Liver (tissue), 3 donors: Measurements from ENCODE around the gene DLGAP5.

Experiments
- CTCF ChIP-seq: fragments of 150-350 bp; IDR thresholded peaks from 2 replicates; pipeline ENCODE4 v1.5.1; 2017; ENCODE audit warnings: improper control_type of control experiment, low read depth, low read length; ENCODE audit not compliant: missing input control
- EGR1 ChIP-seq, 2 donors: IDR thresholded peaks; 2 replicates each; pipeline ENCODE4 v1.6.1; 2016 to 2018; ENCODE audit warnings: antibody characterized with exemption in 2 of 2, low read depth in 2 of 2
- FOXA2 ChIP-seq: IDR thresholded peaks from 2 replicates; pipeline ENCODE4 v1.6.1; 2016; ENCODE audit warnings: antibody characterized with exemption
- GABPA ChIP-seq, 2 donors: IDR thresholded peaks in 1 of 2; conservative IDR thresholded peaks in 1 of 2; 2 replicates each; pipeline ENCODE4 v1.6.1; 2016; ENCODE audit warnings: antibody characterized with exemption in 2 of 2, mild to moderate bottlenecking in 1 of 2, moderate library complexity in 1 of 2
- HNF4A ChIP-seq, 2 donors: conservative IDR thresholded peaks; 2 replicates each; pipeline ENCODE4 v1.6.1; 2016; ENCODE audit warnings: antibody characterized with exemption in 2 of 2, mild to moderate bottlenecking in 2 of 2
- JUND ChIP-seq, 2 donors: IDR thresholded peaks; 2 replicates each; pipeline ENCODE4 v1.6.1; 2016; ENCODE audit warnings: antibody characterized with exemption in 2 of 2
- MAX ChIP-seq: IDR thresholded peaks from 2 replicates; pipeline ENCODE4 v1.6.1; 2016; ENCODE audit warnings: antibody characterized with exemption
- RAD21 ChIP-seq, 2 donors: IDR thresholded peaks; 2 replicates each; pipeline ENCODE4 v1.6.1; 2016; ENCODE audit warnings: antibody characterized with exemption in 2 of 2, mild to moderate bottlenecking in 2 of 2
- SP1 ChIP-seq: IDR thresholded peaks from 2 replicates; pipeline ENCODE4 v1.6.1; 2018; ENCODE audit warnings: antibody characterized with exemption, mild to moderate bottlenecking
- TAF1 ChIP-seq: conservative IDR thresholded peaks from 2 replicates; pipeline ENCODE4 v1.6.1; 2016; ENCODE audit warnings: antibody characterized with exemption, mild to moderate bottlenecking
- YY1 ChIP-seq: IDR thresholded peaks from 2 replicates; pipeline ENCODE4 v1.6.1; 2016; ENCODE audit warnings: antibody characterized with exemption, mild to moderate bottlenecking
- TF ChIP-seq, protein P1 (sequence below): IDR thresholded peaks from 2 replicates; pipeline ENCODE4 v1.6.1; 2016; ENCODE audit warnings: antibody characterized with exemption
- TF ChIP-seq, protein P2 (sequence below): IDR thresholded peaks from 2 replicates; pipeline ENCODE4 v1.6.1; 2016; ENCODE audit warnings: antibody characterized with exemption
- TF ChIP-seq, protein P3 (sequence below): IDR thresholded peaks from 2 replicates; pipeline ENCODE4 v1.6.1; 2016; ENCODE audit warnings: antibody characterized with exemption, mild to moderate bottlenecking
- donor health status: healthy.
- donor health status: healthy.

DNA sequence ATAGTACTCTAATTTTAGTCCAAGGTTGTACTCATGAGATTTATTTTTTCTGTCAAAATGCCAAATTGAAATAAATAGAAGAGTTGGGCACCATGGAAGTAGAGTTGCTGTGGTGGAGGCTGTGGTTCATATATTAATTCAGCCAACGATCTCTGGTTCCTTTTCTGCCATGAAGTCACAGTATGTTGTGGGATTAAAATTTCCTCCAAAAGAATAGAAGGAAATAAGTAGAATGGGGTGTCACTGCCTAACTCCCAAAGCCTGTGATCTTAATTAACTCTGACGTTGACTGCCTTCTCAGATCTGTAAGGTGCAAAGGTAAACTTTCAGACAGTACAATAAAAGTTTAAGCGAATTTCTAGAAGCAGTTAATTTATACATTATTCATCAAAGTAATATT is 42.2 kb upstream of the DLGAP5 start:
- TF ChIP-seq CTCF (no peak), GABPA (IDR thresholded peaks at IDR 0.05 in 1 of 2, conservative IDR thresholded peaks at IDR 0.05 in 1 of 2) (no peak), FOXA2 (no peak), JUND (IDR thresholded peaks at IDR 0.05) (no peak), MAX (no peak), RAD21 (IDR thresholded peaks at IDR 0.05) (no peak), YY1 (no peak), HNF4A (conservative IDR thresholded peaks at IDR 0.05) (no peak), SP1 (no peak), EGR1 (IDR thresholded peaks at IDR 0.05; ENCODE audit: low read depth in 2 of 2) (no peak), TAF1 (no peak)
- TF ChIP-seq, protein P1, sequence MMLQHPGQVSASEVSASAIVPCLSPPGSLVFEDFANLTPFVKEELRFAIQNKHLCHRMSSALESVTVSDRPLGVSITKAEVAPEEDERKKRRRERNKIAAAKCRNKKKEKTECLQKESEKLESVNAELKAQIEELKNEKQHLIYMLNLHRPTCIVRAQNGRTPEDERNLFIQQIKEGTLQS: no peak
- TF ChIP-seq, protein P2, sequence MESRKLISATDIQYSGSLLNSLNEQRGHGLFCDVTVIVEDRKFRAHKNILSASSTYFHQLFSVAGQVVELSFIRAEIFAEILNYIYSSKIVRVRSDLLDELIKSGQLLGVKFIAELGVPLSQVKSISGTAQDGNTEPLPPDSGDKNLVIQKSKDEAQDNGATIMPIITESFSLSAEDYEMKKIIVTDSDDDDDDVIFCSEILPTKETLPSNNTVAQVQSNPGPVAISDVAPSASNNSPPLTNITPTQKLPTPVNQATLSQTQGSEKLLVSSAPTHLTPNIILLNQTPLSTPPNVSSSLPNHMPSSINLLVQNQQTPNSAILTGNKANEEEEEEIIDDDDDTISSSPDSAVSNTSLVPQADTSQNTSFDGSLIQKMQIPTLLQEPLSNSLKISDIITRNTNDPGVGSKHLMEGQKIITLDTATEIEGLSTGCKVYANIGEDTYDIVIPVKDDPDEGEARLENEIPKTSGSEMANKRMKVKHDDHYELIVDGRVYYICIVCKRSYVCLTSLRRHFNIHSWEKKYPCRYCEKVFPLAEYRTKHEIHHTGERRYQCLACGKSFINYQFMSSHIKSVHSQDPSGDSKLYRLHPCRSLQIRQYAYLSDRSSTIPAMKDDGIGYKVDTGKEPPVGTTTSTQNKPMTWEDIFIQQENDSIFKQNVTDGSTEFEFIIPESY: no peak
- TF ChIP-seq, protein P3, sequence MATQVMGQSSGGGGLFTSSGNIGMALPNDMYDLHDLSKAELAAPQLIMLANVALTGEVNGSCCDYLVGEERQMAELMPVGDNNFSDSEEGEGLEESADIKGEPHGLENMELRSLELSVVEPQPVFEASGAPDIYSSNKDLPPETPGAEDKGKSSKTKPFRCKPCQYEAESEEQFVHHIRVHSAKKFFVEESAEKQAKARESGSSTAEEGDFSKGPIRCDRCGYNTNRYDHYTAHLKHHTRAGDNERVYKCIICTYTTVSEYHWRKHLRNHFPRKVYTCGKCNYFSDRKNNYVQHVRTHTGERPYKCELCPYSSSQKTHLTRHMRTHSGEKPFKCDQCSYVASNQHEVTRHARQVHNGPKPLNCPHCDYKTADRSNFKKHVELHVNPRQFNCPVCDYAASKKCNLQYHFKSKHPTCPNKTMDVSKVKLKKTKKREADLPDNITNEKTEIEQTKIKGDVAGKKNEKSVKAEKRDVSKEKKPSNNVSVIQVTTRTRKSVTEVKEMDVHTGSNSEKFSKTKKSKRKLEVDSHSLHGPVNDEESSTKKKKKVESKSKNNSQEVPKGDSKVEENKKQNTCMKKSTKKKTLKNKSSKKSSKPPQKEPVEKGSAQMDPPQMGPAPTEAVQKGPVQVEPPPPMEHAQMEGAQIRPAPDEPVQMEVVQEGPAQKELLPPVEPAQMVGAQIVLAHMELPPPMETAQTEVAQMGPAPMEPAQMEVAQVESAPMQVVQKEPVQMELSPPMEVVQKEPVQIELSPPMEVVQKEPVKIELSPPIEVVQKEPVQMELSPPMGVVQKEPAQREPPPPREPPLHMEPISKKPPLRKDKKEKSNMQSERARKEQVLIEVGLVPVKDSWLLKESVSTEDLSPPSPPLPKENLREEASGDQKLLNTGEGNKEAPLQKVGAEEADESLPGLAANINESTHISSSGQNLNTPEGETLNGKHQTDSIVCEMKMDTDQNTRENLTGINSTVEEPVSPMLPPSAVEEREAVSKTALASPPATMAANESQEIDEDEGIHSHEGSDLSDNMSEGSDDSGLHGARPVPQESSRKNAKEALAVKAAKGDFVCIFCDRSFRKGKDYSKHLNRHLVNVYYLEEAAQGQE: no peak
